Measurements from ENCODE around the gene B2M.

- TF ChIP-seq CTCF (IDR thresholded peaks at IDR 0.05) (peak in 1 of 5 experiments; percentile 6), POLR2A (IDR thresholded peaks at IDR 0.05) (no peak)
Measured at GRCh38 chr15:44711743-44712345, 527 bp downstream of the B2M start.
